CD4-positive, alpha-beta T cell (primary cell): ENCODE results near the gene NOCT. TPM values are rescaled to one million over a fixed set of nuclear protein-coding genes. Genes with fewer than 3 reads are reported as not detected.

Experiments
- ATAC-seq: fragments of 200-7000 bp; cut with Tn5 transposase; one replicate; pipeline ENCODE4 v1.10.0; 2022; ENCODE audit warnings: mild to moderate bottlenecking; ENCODE audit not compliant: poor library complexity
- CTCF ChIA-PET: fragments of 350-600 bp; sonication (Branson Sonifier 250); formaldehyde crosslinking; loops from one replicate; lab custom pipeline; 2021; ENCODE audit warnings: antibody characterized with exemption, inconsistent platforms; lab: Charles Lee
- POLR2A ChIA-PET: fragments of 350-600 bp; sonication (Branson Sonifier 250); formaldehyde crosslinking; loops from one replicate; lab custom pipeline; 2021; ENCODE audit warnings: antibody characterized with exemption, inconsistent platforms; lab: Charles Lee
- DNase-seq, 14 experiments: peaks; one replicate each; pipeline ENCODE4 v3.0.0-alpha.2; 2013 to 2020; ENCODE audit warnings: mixed read lengths in 2 of 14
- H3K27ac ChIP-seq, 2 donors: one replicate each; pipeline versions ENCODE4 v1.5.1 to v1.7.0; 2013; ENCODE audit warnings: low read length in 2 of 2, low read depth in 1 of 2, mild to moderate bottlenecking in 1 of 2
- H3K27me3 ChIP-seq, 2 experiments: 1 replicate in 1 of 2; 2 replicates in 1 of 2; pipeline versions ENCODE4 v1.6.1 to v1.7.0; 2013; ENCODE audit warnings: low read length in 2 of 2, control low read depth in 1 of 2, mild to moderate bottlenecking in 1 of 2, moderate library complexity in 1 of 2; ENCODE audit not compliant: insufficient read depth in 2 of 2, control insufficient read depth in 1 of 2
- H3K36me3 ChIP-seq: one replicate; pipeline ENCODE4 v1.6.1; 2013; ENCODE audit warnings: low read length, control low read depth; ENCODE audit not compliant: insufficient read depth
- H3K4me1 ChIP-seq: one replicate; pipeline ENCODE4 v1.6.1; 2013; ENCODE audit warnings: low read length, control low read depth; ENCODE audit not compliant: insufficient read depth
- H3K4me3 ChIP-seq: one replicate; pipeline ENCODE4 v1.5.1; 2013; ENCODE audit warnings: mild to moderate bottlenecking, low read length, moderate library complexity
- H3K9me3 ChIP-seq, 2 experiments: 1 replicate in 1 of 2; 2 replicates in 1 of 2; pipeline versions ENCODE4 v1.6.1 to v1.7.0; 2013; ENCODE audit warnings: low read length in 2 of 2, mild to moderate bottlenecking in 2 of 2, control low read depth in 1 of 2, moderate library complexity in 1 of 2; ENCODE audit not compliant: control insufficient read depth in 1 of 2, insufficient read depth in 1 of 2
- H3K27ac Mint-ChIP-seq: one replicate; pipeline ENCODE4 v1.8.0; 2020; ENCODE audit warnings: mixed read lengths
- H3K27me3 Mint-ChIP-seq: one replicate; pipeline ENCODE4 v1.8.0; 2021; ENCODE audit warnings: mixed read lengths
- H3K36me3 Mint-ChIP-seq: one replicate; pipeline ENCODE4 v1.8.0; 2021; ENCODE audit warnings: low read depth, mixed read lengths
- H3K4me1 Mint-ChIP-seq: one replicate; pipeline ENCODE4 v1.8.0; 2021; ENCODE audit warnings: low read depth, mixed read lengths
- H3K4me3 Mint-ChIP-seq: one replicate; pipeline ENCODE4 v1.8.0; 2020; ENCODE audit warnings: mild to moderate bottlenecking, mixed read lengths
- H3K9me3 Mint-ChIP-seq: one replicate; pipeline ENCODE4 v1.8.0; 2020; ENCODE audit warnings: mixed read lengths
- intact Hi-C, 2 experiments: fragments of 100-400 bp; cut with DNase I in 1 of 2; cut with micrococcal nuclease in 1 of 2; formaldehyde crosslinking; loops; one replicate each; pipeline versions ENCODE4 v1.15.1 to v1.9.0; 2023 to 2025; cut with DNase I, micrococcal nuclease
- total RNA-seq, 174 experiments: library from RNA in 2 of 174; stranded (reverse) in 2 of 174; gene quantifications; one replicate each; pipeline ENCODE4 v1.2.3 and lab custom pipeline; 2021 to 2026
- TF ChIP-seq, protein P1 (sequence below): fragments of 200-600 bp; IDR thresholded peaks from one replicate; pipeline ENCODE4 v1.8.0; 2022; ENCODE audit warnings: antibody characterized with exemption, mild to moderate bottlenecking

NOCT gene
- total RNA-seq, 2 experiments from 2014 or later = 13.7 to 15.8 TPM

GRCh38 chr4:139030614-139031235, 15.1 kb downstream of the NOCT start:
- Mint-ChIP-seq H3K27me3 (no peaks in the 10 kb centered on the region), H3K4me3 (no peak overlapping the region), H3K36me3 (no peaks in the 10 kb centered on the region)

DNA sequence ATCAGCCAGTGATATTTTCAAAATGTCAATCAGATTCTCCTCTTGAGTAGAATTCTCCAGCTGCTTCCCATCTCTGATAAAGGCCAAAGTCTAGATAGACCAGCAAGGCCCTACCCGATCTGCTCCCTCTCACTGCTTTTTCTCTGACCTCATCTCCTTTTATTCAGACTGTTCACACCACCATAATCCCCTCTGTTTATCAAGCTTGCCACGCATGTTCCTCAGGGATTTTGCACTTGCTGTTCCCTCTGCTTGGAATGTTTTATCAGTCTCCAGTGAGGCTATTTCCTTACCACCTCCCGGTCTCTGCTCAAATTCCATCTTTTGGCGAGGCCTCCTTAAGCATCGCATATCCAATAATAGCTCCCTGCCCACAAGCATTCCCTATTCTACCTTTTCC, 20.1 kb downstream of the NOCT start:
- ChIA-PET CTCF (interaction anchor here (1.4 kb wide), 1 partner anchor 50 kb away, joined by 3 read pairs; no protein-coding TSS in a partner anchor), POLR2A (no interaction called here)
- peaks cover 12% of the 10 kb centered on the region for H3K36me3 Mint-ChIP-seq
- intact Hi-C loops = no loop called here
- Histone ChIP-seq H3K4me1 (peaks cover 4% of the 10 kb centered on the region), H3K27me3 (no peaks in the 10 kb centered on the region), H3K36me3 (peaks cover 7% of the 10 kb centered on the region), H3K9me3 (no peaks in the 10 kb centered on the region), H3K4me3 (no peak overlapping the region), H3K27ac (no peak overlapping the region)
- H3K27ac Mint-ChIP-seq = no peak overlapping the region
- TF ChIP-seq, protein P1, sequence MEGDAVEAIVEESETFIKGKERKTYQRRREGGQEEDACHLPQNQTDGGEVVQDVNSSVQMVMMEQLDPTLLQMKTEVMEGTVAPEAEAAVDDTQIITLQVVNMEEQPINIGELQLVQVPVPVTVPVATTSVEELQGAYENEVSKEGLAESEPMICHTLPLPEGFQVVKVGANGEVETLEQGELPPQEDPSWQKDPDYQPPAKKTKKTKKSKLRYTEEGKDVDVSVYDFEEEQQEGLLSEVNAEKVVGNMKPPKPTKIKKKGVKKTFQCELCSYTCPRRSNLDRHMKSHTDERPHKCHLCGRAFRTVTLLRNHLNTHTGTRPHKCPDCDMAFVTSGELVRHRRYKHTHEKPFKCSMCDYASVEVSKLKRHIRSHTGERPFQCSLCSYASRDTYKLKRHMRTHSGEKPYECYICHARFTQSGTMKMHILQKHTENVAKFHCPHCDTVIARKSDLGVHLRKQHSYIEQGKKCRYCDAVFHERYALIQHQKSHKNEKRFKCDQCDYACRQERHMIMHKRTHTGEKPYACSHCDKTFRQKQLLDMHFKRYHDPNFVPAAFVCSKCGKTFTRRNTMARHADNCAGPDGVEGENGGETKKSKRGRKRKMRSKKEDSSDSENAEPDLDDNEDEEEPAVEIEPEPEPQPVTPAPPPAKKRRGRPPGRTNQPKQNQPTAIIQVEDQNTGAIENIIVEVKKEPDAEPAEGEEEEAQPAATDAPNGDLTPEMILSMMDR = no peak
- H3K4me1 Mint-ChIP-seq = peaks cover 14% of the 10 kb centered on the region
- DNase-seq (no peak), ATAC-seq (no peak)
- no peaks in the 10 kb centered on the region for H3K9me3 Mint-ChIP-seq
- no peak overlapping the region for H3K4me3 Mint-ChIP-seq
- H3K27me3 Mint-ChIP-seq = no peaks in the 10 kb centered on the region

More at GRCh38 chr4:139030614-139031235, 15.1 kb downstream of the NOCT start:
- no peaks in the 10 kb centered on the region for H3K9me3 ChIP-seq
- ChIA-PET POLR2A (interaction anchor here (0.6 to 2.0 kb wide), 10 partner anchors 16 to 622 kb away, joined by 3 to 17 read pairs (median 5); partner anchors contain the start of genes NAA15 and NOCT), CTCF (interaction anchor here (0.6 to 2.7 kb wide), 29 partner anchors 10 to 527 kb away, joined by 3 to 22 read pairs (median 5); partner anchors contain the start of genes NAA15, NDUFC1 and NOCT)
- H3K36me3 ChIP-seq = peaks cover 3% of the 10 kb centered on the region
- H3K27ac ChIP-seq = no peak overlapping the region
- DNase-seq (peak; percentile 60 to 91 (median 68)), ATAC-seq (peak; percentile 86)
- H3K4me1 ChIP-seq = peaks cover 5% of the 10 kb centered on the region
- H3K27me3 ChIP-seq = no peaks in the 10 kb centered on the region
- TF ChIP-seq, protein P1 = peak; percentile 88
- no peak overlapping the region for H3K27ac Mint-ChIP-seq
- intact Hi-C loops = loop anchor here (1.0 to 5.0 kb wide), 11 partner anchors 55 to 1222 kb away; partner anchors contain the start of genes ELF2 (in 2 of the 2), NAA15 (in 1 of the 2) and NDUFC1 (in 1 of the 2)
- peaks cover 16% of the 10 kb centered on the region for H3K4me1 Mint-ChIP-seq
- no peak overlapping the region for H3K4me3 ChIP-seq
- H3K9me3 Mint-ChIP-seq = no peaks in the 10 kb centered on the region

- Histone ChIP-seq H3K27ac (no peak overlapping the region), H3K9me3 (no peaks in the 10 kb centered on the region), H3K36me3 (peaks cover 7% of the 10 kb centered on the region), H3K4me1 (no peaks in the 10 kb centered on the region), H3K4me3 (no peak overlapping the region), H3K27me3 (no peaks in the 10 kb centered on the region)
- intact Hi-C loops = no loop called here
- DNase-seq (no peak), ATAC-seq (no peak)
- Mint-ChIP-seq H3K27ac (no peak overlapping the region), H3K36me3 (peaks cover 12% of the 10 kb centered on the region), H3K4me1 (peaks cover 15% of the 10 kb centered on the region), H3K4me3 (no peak overlapping the region), H3K9me3 (no peaks in the 10 kb centered on the region), H3K27me3 (no peaks in the 10 kb centered on the region)
- CTCF ChIA-PET = interaction anchor here (1.4 kb wide), 1 partner anchor 48 kb away, joined by 3 read pairs; no protein-coding TSS in a partner anchor
- TF ChIP-seq, protein P1 = no peak
- POLR2A ChIA-PET = no interaction called here
Measured at GRCh38 chr4:139036885-139037284, 21.3 kb downstream of the NOCT start.
